Activated T-cell treated with anti-CD3 and anti-CD28 coated beads, Interleukin-2, amount 50 U/mL, for 1 hour (primary cell): ENCODE measurements around the gene FRYL.
A peak's percentile ranks its signal among the peaks of the same experiment; 100 is the strongest.
"Not testable (repeated sequence)": the region's sequence is repeated elsewhere in the genome, so short reads cannot be mapped to it uniquely, and the experiment has no call there.

Experiments used
- DNase-seq: peaks from one replicate; pipeline ENCODE4 v3.0.0-alpha.2; 2020

FRYL gene

DNA sequence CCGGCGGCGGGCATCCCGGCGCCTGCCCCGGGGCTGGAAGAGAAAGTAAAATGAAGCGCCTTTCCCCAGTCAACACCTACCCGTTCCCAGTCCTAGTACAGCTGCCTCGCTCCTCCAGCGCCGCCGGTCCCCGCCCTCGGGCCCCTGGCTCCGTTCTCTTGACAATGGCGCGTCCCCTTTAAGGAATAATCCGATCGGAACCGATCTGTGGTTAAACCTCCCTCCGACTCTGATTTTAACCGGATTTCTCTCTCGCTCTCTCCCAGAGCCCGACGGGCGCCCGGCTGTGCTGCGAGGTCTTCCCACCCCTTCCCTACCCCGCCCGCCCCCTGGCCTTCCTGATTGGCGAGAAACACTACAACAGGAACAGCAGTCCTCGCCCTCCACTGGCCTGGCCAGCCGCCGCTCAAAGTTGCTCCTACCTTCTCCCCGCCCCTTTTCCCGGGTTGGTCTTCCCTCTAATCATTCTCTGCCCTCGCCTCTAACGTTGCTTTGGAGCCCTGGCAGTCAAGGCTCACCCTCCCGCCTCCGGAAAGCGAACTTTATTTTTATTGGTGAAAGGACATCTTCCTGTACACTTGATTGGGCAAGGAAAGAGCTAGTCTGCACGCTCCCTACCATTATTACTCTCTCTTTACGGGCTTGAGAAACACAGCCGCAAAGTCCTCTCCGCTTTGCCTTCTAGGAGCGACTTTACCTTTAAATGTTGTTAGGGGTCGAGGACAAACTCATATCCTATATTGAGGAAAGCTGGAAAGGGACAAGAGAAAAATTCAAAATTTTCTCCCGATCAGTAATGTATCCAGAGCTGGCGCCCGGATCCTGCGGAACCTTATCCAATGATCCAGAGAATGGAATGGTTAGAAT is at the start of gene FRYL:
TSS of gene FRYL (minus strand) at position 282 of the 867 bp plus-strand sequence. CDS start 145,869 bp downstream, outside the sequence.
- peak; percentile 93 for DNase-seq

DNA sequence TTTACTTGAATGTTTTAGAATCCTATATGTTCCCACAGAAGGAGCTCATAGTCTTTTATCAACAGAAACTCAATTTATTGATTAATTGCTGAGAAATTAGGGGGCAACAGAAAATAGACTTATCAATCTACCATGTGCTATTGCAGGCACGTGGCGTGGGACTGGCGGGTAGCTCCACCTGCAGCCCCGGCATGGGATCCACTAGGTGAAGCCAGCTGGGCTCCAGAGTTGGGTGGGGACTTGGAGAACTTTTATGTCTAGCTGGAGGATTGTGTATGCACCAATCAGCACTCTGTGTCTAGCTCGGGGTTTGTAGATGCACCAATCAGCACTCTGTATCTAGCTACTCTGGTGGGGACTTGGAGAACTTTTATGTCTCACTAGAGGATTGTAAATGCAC is 47.5 kb upstream of the FRYL start:
- DNase-seq = no peak

DNA sequence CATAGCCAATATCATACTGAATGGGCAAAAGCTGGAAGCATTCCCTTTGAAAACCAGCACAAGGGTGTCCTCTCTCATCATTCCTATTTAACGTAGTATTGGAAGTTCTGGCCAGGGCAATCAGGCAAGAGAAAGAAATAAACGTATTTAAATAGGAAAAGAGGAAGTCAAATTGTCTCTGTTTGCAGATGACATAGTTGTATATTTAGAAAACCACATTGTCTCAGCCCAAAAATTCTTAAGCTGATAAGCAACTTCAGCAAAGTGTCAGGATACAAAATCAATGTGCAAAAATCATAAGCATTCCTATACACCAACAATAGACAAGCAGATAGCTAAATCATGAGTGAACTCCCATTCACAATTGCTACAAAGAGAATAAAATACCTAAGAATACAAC is 41.4 kb upstream of the FRYL start:
- DNase-seq = not testable (repeated sequence)

DNA sequence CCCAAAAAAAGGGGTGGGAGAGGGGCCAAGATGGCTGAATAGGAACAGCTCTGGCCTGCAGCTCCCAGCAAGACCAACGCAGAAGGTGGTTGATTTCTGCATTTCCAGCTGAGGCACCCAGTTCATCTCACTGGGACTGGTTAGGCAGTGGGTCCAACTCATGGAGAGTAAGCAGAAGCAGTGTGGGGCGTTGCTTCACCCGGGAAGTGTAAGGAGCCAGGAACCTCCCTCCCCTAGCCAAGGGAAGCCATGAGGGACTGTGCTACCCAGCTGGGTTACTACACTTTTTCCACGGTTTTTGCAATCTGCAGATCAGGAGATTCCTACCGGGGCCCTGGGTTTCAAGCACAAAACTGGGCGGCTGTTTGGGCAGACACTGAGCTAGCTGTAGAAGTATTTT is 36.9 kb upstream of the FRYL start:
- DNase-seq = no peak

DNA sequence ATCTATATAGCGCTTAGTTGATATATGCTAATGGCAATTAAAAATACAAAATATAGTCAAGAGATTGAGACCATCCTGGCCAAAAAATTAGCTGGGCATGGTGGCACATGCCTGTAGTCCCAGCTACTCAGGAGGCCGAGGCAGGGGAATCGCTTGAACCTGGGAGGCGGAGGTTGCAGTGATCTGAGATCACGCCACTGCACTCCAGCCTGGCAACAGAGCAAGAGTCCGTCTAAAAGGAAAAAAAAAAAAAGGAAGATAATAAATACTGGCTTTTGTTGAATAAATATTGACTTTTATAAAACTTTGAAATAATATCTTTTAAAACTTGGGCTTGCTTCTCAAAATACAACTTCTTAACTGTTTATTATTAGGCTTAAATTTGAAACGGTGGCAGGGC is 36.2 kb upstream of the FRYL start:
- not testable (repeated sequence) for DNase-seq

DNA sequence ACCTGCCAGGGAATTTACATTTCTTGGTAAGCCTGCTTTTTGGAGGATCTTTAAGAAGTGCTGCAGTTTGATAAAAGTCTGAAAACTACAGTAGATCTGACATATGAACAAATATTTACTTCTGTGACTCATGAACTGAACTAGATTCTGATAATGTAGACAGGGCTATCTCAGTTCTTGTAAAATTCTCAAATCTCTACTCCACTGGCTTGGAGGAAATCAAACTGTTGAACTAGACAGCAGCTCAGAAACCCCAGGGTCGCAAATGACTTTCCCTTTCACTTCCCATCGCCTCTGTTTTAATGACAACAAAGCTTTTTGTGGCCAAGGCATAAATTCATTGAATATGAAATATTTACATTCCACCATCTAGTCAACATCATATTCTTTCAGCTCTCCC is 35.4 kb upstream of the FRYL start:
- no peak for DNase-seq

DNA sequence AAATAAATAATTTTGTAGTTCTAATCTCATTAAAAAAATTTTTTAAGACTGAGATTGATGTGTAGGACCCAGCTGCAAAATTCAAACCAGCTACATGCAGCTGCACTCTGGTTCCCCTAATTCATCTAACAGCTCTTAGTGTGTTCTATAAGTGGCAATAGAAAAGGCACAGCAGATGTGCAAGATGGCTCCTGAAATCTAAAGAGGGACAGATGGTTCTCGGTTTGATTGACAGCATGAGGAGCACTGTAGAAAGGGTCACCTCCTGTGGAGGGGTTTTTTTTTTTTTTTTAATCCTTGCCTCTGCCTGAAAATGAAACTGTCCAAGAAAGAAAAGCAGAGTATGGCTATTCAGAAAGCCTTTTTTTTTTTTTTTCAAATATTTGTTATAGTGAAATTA is 33.9 kb upstream of the FRYL start:
- DNase-seq = no peak

DNA sequence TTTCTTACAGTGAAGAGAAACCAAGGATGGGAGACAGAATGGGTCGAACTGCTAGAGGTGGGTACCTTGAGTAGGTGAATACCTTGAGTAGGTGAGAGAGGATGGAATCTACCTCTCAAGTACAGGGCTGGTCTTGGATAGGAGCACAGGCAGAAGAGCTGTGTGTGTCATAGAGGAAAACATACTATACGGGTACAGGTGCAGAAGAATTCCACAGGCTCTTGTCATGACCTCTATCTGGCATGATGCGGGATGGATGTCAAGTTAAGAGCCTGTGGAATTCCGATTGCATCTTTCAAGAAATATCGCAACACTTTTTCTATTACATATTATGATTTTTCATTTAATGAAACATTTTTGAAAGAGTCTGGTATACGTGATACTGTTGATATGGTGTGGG is 32.8 kb upstream of the FRYL start:
- DNase-seq = no peak

DNA sequence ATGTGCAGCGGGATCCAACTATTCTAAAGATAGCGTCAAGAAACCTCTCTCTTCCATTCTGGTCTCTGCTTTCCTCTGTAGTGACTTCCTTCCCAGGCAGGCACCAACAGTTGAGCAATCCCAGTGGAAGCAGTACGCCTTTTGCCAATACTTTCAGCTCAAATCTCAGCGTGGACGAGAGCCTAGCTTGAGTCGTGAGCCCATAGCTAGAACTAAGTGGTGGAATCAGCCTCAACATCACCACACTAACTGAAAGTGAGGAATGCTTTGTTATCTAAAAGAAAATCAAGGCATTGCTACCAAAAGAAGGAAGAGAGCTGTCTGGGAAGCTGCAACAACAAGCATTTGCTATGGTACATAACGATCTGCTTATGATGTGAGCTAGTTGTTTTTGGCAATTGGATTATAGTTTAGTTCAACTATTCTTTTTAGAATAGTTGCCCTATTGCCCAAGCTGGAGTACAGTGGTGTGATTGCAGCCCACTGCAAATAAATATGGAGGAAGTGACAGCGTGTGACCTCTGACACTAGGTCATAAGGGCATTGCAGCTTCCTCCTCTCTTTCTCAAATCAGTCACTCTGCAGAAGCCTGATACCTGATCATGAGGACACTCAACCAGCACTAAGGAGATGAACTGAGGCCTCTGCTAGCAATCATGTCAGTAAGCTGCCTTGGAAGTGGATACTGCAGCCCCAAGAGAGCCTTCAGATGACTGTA is 24.7 kb upstream of the FRYL start:
- no peak for DNase-seq

DNA sequence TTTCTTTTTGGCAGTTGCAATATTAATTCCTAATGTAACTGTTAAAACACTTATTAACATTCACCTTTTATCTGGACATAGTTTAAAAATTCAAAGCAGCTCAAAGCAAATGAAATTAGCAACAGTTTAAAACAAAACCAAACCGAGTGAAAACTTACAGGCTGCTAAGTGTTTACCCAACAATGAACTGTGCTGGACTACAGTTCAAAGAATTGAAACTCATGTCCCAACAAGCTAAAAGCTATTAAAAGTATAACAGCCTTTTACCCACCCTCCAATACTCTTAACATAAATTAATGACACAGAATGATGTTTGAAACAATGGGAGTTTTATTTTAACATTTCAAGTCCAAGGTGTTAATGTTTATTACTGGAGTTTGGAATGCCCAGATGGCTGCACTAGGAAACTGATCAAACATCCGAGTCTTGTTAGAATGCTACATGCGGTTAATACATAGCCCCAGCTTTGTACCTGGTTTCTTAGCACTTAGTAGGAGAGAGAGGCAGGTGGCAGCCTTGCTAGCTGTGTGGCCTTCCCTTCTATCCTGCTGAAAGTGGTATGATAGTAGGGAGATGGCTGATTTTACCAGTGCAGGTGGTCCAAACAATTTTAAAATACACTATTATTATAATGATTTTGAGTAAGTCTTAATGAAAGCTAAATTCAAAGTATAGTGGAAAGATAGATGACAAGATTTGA is 21.1 kb upstream of the FRYL start:
- no peak for DNase-seq

DNA sequence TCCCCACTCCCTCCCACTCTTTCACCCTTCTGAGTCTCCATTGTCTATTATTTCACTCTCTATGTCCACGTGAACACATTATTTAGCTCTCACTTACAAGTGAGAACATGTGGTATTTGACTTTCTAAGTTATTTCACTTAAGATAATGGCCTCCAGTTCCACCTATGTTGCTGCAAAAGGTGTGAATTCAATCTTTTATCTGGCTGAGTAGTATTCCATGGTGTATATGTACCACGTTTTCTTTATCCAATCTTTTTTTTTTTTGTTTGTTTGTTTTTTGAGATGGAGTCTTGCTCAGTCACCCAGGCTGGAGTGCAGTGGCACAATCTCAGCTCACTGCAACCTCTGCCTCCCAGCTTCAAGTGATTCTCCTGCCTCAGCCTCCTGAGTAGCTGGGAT is 20.1 kb upstream of the FRYL start:
- DNase-seq = not testable (repeated sequence)

DNA sequence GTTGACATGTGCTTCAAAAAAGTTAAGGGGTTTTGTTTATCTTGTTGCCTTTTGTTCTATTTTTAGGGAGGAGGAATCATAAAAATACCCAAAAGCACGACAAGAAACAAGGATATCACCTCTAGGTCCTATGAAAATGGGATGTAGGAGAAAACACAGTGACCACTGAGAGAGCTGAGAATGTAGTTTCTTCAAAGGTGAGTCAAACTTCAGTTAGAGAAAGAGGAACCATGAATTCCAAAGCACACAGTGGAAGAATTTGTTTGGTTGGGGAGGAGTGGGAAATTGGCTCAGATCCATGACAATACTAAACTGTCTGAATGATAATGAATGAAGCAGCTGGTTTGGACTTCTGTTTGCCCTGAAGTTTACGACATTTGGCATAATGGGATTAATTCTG is 19.1 kb upstream of the FRYL start:
- no peak for DNase-seq

DNA sequence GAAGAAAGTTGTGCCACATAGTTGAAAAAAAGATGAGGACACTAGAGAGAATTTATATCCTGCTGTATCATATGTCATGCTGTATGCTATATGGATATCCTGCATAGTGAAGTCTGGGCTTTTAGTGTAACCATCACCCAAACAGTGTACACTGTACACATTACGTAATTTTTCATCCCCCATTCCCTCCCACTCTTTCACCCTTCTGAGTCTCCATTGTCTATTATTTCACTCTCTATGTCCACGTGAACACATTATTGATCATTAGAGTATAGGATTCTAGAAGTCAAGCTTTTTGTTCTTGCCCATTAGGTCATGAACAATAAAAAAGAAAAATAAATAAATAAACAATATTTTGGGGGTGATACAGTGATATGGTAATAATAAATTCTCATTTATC is 18.0 kb upstream of the FRYL start:
- no peak for DNase-seq

DNA sequence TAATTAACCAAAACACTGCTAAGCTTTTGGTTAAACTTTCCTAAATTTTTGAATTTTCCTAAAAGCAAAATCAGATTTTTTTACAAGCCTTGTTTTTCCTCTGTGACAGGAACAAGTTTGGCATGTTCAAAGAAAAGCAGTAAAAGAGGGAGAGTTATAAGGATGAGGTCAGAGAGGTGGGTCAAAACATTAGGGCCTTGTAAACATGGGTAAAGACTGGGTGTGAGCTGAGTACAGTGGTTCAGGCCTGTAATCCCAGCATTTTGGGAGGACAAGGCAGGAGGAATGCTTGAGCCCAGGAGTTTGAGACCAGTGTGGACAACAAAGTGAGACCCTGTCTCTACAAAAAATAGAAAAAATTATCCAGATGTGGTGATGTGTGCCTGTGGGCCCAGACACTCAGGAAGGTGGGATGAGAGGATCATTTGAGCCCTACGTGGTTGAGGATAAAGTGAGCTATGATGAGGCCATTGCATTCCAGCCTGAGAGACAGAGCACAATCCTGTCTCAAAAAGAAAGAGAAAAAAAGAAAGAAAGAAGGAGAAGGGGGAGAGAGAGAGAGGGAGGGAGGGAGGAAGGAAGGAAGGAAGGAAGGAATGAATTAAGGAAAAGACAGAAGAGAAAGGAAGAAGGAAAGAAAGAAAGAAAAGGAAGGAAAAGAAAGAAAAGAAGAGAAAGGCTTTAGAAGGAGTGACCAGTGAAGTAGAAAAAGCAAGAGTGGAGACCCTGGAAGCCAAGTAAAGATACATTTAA is 17.0 kb upstream of the FRYL start:
- DNase-seq = no peak

DNA sequence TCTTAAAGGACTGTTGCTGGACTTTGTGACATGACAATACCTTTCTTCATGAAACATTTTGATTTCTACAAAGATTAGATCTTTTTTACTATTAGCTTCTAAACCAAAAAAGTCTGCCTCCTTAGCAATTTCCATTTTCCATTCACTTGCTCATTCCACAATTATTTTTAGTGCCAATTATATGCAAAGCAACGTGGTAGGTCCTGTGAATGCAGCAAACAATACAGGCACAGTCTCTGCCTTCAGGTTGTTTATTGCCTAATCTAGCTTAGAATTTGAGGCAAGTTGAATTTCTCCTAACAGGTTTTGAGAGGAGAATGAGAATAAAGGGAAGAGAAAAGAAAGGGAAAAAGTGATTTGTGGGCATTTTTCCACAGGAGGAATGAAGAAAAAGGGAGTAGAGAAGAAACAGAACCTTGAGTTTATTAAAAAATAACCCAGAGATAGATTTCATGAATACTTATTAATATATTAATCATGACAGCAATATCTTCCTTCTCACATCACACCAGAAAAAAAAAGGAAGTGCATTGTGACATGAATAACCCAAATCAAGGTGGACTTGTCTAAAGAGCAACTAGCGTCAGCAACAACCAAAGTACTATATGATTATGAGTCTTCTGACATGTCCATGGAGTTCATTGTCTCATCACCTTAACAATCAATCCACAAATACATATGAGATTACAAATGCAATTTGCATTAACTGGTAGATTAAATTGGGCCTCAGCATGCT is 16.3 kb upstream of the FRYL start:
- no peak for DNase-seq

DNA sequence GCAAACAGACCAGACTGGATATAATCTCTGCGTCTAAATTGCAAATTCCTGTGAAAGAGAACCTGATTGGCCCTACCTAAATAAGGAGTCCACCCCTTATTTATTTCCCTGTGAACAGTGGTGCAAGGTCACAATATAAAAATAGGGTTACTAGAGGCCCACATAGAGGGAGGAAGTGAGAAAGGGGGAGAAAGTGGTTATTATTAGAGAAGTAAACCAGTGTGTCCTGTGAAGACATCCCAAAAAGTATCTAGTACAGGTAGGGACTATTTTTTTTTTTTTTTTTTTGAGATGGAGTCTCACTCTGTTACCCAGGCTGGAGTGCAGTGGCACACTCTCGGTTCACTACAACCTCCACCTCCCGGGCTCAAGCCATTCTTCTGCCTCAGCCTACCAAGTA is 15.0 kb upstream of the FRYL start:
- no peak for DNase-seq

DNA sequence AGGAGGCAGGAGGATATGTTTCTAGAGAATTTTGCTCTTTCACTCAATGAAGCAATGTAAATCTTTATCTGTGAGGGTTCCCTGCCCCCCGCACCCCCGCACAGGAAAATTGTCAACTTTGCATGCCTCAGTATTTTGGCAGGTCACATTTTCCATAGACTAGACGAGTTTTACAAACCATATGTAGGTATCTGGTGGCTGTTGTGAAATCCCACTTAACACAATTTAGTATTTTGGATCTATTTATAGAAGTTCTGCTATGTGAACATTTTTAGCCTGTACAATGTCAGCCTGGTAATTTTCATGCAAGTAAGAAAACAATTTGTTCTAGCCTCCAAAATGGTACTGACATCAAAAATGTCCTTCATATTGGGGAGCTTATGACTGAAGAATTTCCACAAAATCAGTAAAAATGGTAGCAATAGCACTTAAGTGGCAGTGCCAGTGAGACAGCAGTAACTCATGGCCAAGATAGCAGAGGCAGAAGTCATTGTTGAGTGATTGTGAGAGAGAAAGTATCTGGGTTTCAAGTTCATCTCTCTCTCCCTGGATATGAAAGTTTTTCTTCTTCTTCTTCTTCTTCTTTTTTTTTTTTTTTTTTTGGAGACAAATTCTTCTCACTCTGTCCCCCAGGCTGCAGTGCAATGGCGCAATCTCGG is 12.4 kb upstream of the FRYL start:
- DNase-seq = no peak

DNA sequence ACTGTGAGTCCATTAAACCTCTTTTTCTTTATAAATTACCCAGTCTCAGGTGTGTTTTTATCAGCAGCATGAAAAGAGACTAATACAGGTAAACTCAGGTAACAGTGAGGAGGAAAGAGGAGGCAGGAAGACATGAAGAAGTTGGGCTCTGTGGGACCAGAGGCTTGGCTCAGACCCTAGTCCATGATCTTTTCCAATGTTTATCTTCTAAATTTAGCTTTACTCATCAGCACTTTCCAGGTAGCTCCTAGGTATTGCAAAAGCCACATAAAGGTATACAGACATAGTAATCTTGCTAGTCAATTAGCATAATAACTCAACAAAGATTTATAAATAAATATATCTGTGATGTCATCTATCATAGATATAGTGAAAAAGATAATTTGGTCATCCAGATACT is 11.2 kb upstream of the FRYL start:
- DNase-seq = no peak

DNA sequence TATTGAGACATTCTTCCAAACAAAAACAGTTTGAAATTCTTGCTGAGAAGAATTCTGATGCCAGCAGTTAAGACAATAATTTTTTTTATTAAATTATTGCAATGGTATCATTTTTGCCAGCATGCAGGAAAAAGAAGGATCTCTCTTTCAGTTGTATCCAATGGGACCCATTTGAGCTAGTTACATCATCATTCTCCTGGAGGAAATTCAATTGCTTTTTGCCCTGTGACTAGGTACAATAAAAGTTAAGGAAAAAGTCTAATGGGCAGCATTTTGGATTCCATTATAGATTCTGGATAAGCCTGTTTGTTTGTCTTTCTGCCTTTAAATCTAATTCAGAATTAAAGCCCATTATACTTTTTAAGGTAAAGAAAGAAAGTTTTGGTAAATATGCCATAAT is 10.5 kb upstream of the FRYL start:
- no peak for DNase-seq

DNA sequence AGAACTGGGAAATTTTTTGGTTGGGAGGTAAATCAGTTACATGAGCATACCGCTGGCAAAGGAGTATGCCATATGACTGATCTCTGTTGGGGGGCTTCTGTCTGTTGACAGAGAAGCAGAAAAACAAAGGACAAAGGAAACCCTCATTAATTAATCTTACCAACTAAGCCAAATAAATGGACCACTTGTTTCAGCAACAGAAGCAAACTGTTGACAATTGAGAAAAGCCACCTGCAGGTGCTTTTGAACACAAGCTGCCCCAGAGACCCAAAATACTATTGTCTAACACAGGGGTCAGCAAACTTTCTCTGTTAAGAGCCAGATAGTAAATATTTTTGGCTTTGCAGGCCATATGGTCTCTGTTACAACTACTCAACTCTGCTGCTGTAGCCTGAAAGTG is 7.0 kb upstream of the FRYL start:
- DNase-seq = no peak

DNA sequence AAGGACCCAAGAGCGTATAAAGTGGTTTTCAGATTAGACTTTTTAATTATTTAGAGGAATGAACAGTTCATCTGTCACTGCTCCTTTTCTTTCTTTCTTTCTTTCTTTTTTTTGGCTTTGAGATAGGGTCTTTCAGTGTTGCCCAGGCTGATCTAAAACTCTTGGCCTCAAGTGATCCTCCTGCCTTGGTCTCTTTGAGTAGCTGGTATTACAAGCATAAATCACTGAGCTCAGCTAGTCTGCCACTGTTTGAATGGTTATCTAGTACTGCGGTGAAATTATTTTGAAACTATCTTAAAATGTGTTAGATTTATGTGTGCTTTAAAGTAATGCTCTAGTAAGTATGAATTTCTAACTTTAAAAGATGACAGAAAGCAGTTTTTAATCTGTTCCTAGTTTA is 6.5 kb upstream of the FRYL start:
- no peak for DNase-seq

DNA sequence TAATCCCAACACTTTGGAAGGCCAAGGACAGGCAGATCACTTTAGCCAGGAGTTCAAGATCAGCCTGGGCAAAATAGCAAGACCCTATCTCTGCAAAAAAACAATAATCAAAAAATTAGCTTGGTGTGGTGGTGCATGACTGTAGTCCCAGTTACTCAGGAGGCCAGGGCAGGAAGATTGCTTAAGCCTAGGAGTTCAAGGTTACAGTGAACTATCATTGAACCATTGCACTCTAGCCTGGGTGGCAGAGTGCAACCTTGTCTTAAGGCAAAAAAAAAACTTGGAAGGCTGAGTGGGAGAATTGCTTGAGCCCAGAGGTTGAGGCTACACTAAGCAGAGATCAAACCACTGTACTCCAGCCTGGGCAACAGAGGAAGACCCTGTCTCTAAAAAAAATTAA is 5.2 kb upstream of the FRYL start:
- no peak for DNase-seq
